HG02623 (cell line): ENCODE data around the gene IGDCC3.

ENCODE experiments used
- ATAC-seq: cut with Tn5 transposase; IDR thresholded peaks from one replicate; pipeline ENCODE4 v1.9.1; 2021; ENCODE audit warnings: moderate library complexity; ENCODE audit not compliant: unreplicated experiment

Gene IGDCC3

GRCh38 chr15:65377976-65378366, at the start of gene IGDCC3:
TSS of gene IGDCC3 (minus strand) at chr15:65378002. CDS start at chr15:65377788, 214 bp downstream.
- ATAC-seq: no peak

- ATAC-seq: no peak
Measured at GRCh38 chr15:65426216-65426853, 48.5 kb upstream of the IGDCC3 start.

GRCh38 chr15:65424683-65425082, 46.9 kb upstream of the IGDCC3 start:
- no peak for ATAC-seq

GRCh38 chr15:65423976-65424679, 46.3 kb upstream of the IGDCC3 start:
- ATAC-seq: no peak

- no peak for ATAC-seq
Measured at GRCh38 chr15:65423150-65423975, 45.6 kb upstream of the IGDCC3 start.

- no peak for ATAC-seq
Measured at GRCh38 chr15:65421360-65422215, 43.8 kb upstream of the IGDCC3 start.

- no peak for ATAC-seq
Measured at GRCh38 chr15:65420975-65421359, 43.2 kb upstream of the IGDCC3 start.

- no peak for ATAC-seq
Measured at GRCh38 chr15:65418596-65418995, 40.8 kb upstream of the IGDCC3 start.

GRCh38 chr15:65416845-65417416, 39.1 kb upstream of the IGDCC3 start:
- no peak for ATAC-seq

- no peak for ATAC-seq
Measured at GRCh38 chr15:65414841-65415621, 37.2 kb upstream of the IGDCC3 start.

- no peak for ATAC-seq
Measured at GRCh38 chr15:65413760-65414144, 36.0 kb upstream of the IGDCC3 start.

GRCh38 chr15:65413051-65413759, 35.4 kb upstream of the IGDCC3 start:
- ATAC-seq: no peak

GRCh38 chr15:65412556-65412955, 34.8 kb upstream of the IGDCC3 start:
- no peak for ATAC-seq

- no peak for ATAC-seq
Measured at GRCh38 chr15:65411465-65412071, 33.8 kb upstream of the IGDCC3 start.

- ATAC-seq: no peak
Measured at GRCh38 chr15:65410972-65411371, 33.2 kb upstream of the IGDCC3 start.

- ATAC-seq: no peak
Measured at GRCh38 chr15:65410036-65410435, 32.2 kb upstream of the IGDCC3 start.

GRCh38 chr15:65409036-65409631, 31.3 kb upstream of the IGDCC3 start:
- ATAC-seq: no peak

GRCh38 chr15:65408324-65409035, 30.7 kb upstream of the IGDCC3 start:
- no peak for ATAC-seq
